HG03064 (cell line): ENCODE data around the gene RP2.
A peak's percentile ranks its signal among the peaks of the same experiment; 100 is the strongest.

Experiments
- ATAC-seq: cut with Tn5 transposase; IDR thresholded peaks from one replicate; pipeline ENCODE4 v1.9.1; 2021; ENCODE audit warnings: low read depth; ENCODE audit not compliant: unreplicated experiment

RP2 gene

GRCh38 chrX:46840946-46841345 lies 4.1 kb downstream of the RP2 start:
- ATAC-seq: no peak

- ATAC-seq: no peak
Measured at GRCh38 chrX:46841346-46841745, 4.5 kb downstream of the RP2 start.

- ATAC-seq: no peak
Measured at GRCh38 chrX:46844913-46845312, 8.1 kb downstream of the RP2 start.

GRCh38 chrX:46849933-46850332 lies 13.1 kb downstream of the RP2 start:
- ATAC-seq: no peak

- no peak for ATAC-seq
Measured at GRCh38 chrX:46850771-46851170, 13.9 kb downstream of the RP2 start.

GRCh38 chrX:46856483-46856882 lies 19.6 kb downstream of the RP2 start:
- no peak for ATAC-seq

GRCh38 chrX:46860557-46860956 lies 23.7 kb downstream of the RP2 start:
- ATAC-seq: no peak

GRCh38 chrX:46863072-46863471 lies 26.2 kb downstream of the RP2 start:
- no peak for ATAC-seq

- no peak for ATAC-seq
Measured at GRCh38 chrX:46864606-46865005, 27.8 kb downstream of the RP2 start.

GRCh38 chrX:46865281-46865680 lies 28.4 kb downstream of the RP2 start:
- no peak for ATAC-seq

GRCh38 chrX:46866726-46867125 lies 29.9 kb downstream of the RP2 start:
- ATAC-seq: no peak

- ATAC-seq: no peak
Measured at GRCh38 chrX:46873746-46874145, 36.9 kb downstream of the RP2 start.

GRCh38 chrX:46876901-46877300 lies 40.1 kb downstream of the RP2 start:
- no peak for ATAC-seq

- no peak for ATAC-seq
Measured at GRCh38 chrX:46882266-46882665, 45.4 kb downstream of the RP2 start.

GRCh38 chrX:46884799-46885198 lies 48.0 kb downstream of the RP2 start:
- ATAC-seq: no peak

GRCh38 chrX:46898207-46898606 lies 61.4 kb downstream of the RP2 start:
- no peak for ATAC-seq

- ATAC-seq: peak; percentile 86
Measured at GRCh38 chrX:46903458-46904242, 66.8 kb downstream of the RP2 start.

GRCh38 chrX:46904626-46905025 lies 67.8 kb downstream of the RP2 start:
- no peak for ATAC-seq

- no peak for ATAC-seq
Measured at GRCh38 chrX:46910415-46910814, 73.6 kb downstream of the RP2 start.

GRCh38 chrX:46912098-46912602 lies 75.3 kb downstream of the RP2 start, which contains the start of gene JADE3:
JADE3 (plus strand) TSS chrX:46912421; CDS start chrX:46984895, 72,474 bp downstream.
- ATAC-seq: no peak

GRCh38 chrX:46912603-46913491 lies 76.0 kb downstream of the RP2 start:
- no peak for ATAC-seq
